T-cell (primary cell): Measurements from ENCODE around the gene JSRP1. TPM values are rescaled to one million over a fixed set of nuclear protein-coding genes. Genes with fewer than 3 reads are reported as not detected.

Experiments
- ATAC-seq, 4 experiments: fragments of 200-7000 bp in 3 of 4; fragments of 150-1000 bp in 1 of 4; cut with Tn5 transposase; replicated peaks in 1 of 4; 1 replicate in 3 of 4; 2 replicates in 1 of 4; pipeline ENCODE4 v1.10.0; 2021; ENCODE audit warnings: moderate library complexity in 3 of 4, mild to moderate bottlenecking in 2 of 4, moderate number of reproducible peaks in 1 of 4
- CTCF ChIA-PET, 2 donors: fragments of 300-600 bp; sonication (Branson Sonifier 250); formaldehyde crosslinking; loops; one replicate each; lab custom pipeline; 2022; ENCODE audit warnings: antibody characterized with exemption in 2 of 2; lab: Charles Lee
- POLR2A ChIA-PET, 2 donors: fragments of 300-600 bp; sonication (Branson Sonifier 250); formaldehyde crosslinking; loops; one replicate each; lab custom pipeline; 2022; ENCODE audit warnings: antibody characterized with exemption in 2 of 2; lab: Charles Lee
- DNase-seq, 35 experiments: peaks; one replicate each; pipeline versions ENCODE4 v3.0.0 to v3.0.0-alpha.2; 2013 to 2023
- H3K27ac ChIP-seq: one replicate; pipeline ENCODE4 v1.5.1; 2013; ENCODE audit warnings: low read length
- H3K27me3 ChIP-seq, 2 experiments: replicated peaks in 1 of 2; 1 replicate in 1 of 2; 2 replicates in 1 of 2; pipeline versions ENCODE4 v1.6.1 to v1.7.0; 2013; ENCODE audit warnings: low read length in 1 of 2, mixed read lengths in 1 of 2; ENCODE audit not compliant: control insufficient read depth in 2 of 2, insufficient read depth in 2 of 2; ENCODE audit errors: extremely low read depth in 1 of 2
- H3K36me3 ChIP-seq, 2 donors: 1 replicate in 1 of 2; 2 replicates in 1 of 2; pipeline versions ENCODE4 v1.6.1 to v1.7.0; 2013; ENCODE audit warnings: low read length in 1 of 2; ENCODE audit not compliant: control insufficient read depth in 2 of 2, insufficient read depth in 1 of 2; ENCODE audit errors: extremely low read depth in 1 of 2
- H3K4me1 ChIP-seq, 2 experiments: 1 replicate in 1 of 2; 2 replicates in 1 of 2; pipeline versions ENCODE4 v1.6.1 to v1.7.0; 2013; ENCODE audit warnings: low read length in 2 of 2, mixed read lengths in 1 of 2; ENCODE audit not compliant: insufficient read depth in 2 of 2, control insufficient read depth in 1 of 2; ENCODE audit errors: extremely low read depth in 1 of 2
- H3K4me3 ChIP-seq, 2 donors: 1 replicate in 1 of 2; 2 replicates in 1 of 2; pipeline versions ENCODE4 v1.5.1 to v1.7.0; 2013; ENCODE audit warnings: mild to moderate bottlenecking in 2 of 2, low read length in 1 of 2, moderate library complexity in 1 of 2; ENCODE audit not compliant: control insufficient read depth in 1 of 2; ENCODE audit errors: extremely low read depth in 1 of 2
- H3K9me3 ChIP-seq: 2 replicates; pipeline ENCODE4 v1.7.0; 2013
- H3K27ac Mint-ChIP-seq, 2 donors: one replicate each; pipeline ENCODE4 v1.8.0; 2020 to 2021; ENCODE audit warnings: mild to moderate bottlenecking in 2 of 2, mixed read lengths in 2 of 2
- H3K27me3 Mint-ChIP-seq, 2 donors: one replicate each; pipeline ENCODE4 v1.8.0; 2021 to 2022; ENCODE audit warnings: mixed read lengths in 2 of 2
- H3K36me3 Mint-ChIP-seq: one replicate; pipeline ENCODE4 v1.8.0; 2021; ENCODE audit warnings: mixed read lengths
- H3K4me1 Mint-ChIP-seq, 3 donors: one replicate each; pipeline ENCODE4 v1.8.0; 2020 to 2022; ENCODE audit warnings: mixed read lengths in 3 of 3, mild to moderate bottlenecking in 1 of 3
- H3K4me3 Mint-ChIP-seq, 3 donors: one replicate each; pipeline ENCODE4 v1.8.0; 2020 to 2022; ENCODE audit warnings: mild to moderate bottlenecking in 3 of 3, mixed read lengths in 3 of 3, moderate library complexity in 3 of 3
- H3K9me3 Mint-ChIP-seq, 3 donors: one replicate each; pipeline ENCODE4 v1.8.0; 2020 to 2022; ENCODE audit warnings: mixed read lengths in 3 of 3
- WGBS: methylation state at CpG from one replicate; pipeline ENCODE4 v1.1.5; 2013; ENCODE audit warnings: missing lambda C conversion rate; ENCODE audit not compliant: insufficient coverage; 5-methylcytosine and 5-hydroxymethylcytosine counted together
- total RNA-seq, 35 experiments: library from RNA in 6 of 35; stranded (reverse) in 6 of 35; fragments of 120-200 nt in 1 of 35; gene quantifications; one replicate each; pipeline versions ENCODE4 v1.2.1 to v1.2.4 and lab custom pipeline; 2013 to 2026

JSRP1 gene
- total RNA-seq, 5 donors from 2014 or later (not counting 1 experiment from before 2014, with no cell fraction given) = 0.42 to 1.5 (median 1.0) TPM; not detected in 1

- DNase-seq (no peak), ATAC-seq (no peak)
- ChIA-PET CTCF (no interaction called here), POLR2A (no interaction called here)
- Histone ChIP-seq H3K9me3 (no peaks in the 10 kb centered on the region), H3K4me3 (no peak overlapping the region), H3K36me3 (peaks cover 17 to 46% of the 10 kb centered on the region in 2 donors), H3K4me1 (peaks cover 5 to 51% of the 10 kb centered on the region in 2 experiments), H3K27ac (no peak overlapping the region), H3K27me3 (peaks cover 0 to 46% of the 10 kb centered on the region in 2 experiments)
- H3K27me3 Mint-ChIP-seq = peaks cover 0 to 12% of the 10 kb centered on the region in 2 donors
- peaks cover 4 to 16% (median 4%) of the 10 kb centered on the region in 3 donors for H3K4me1 Mint-ChIP-seq
- H3K27ac Mint-ChIP-seq = no peak overlapping the region
- H3K4me3 Mint-ChIP-seq = no peak overlapping the region
- WGBS = 75% methylated on average over 2 of the region's 21 CpGs
- peaks cover 12% of the 10 kb centered on the region for H3K36me3 Mint-ChIP-seq
- H3K9me3 Mint-ChIP-seq = no peaks in the 10 kb centered on the region
Observed at GRCh38 chr19:2248136-2249009, 7.8 kb downstream of the JSRP1 start.

GRCh38 chr19:2247433-2248101 is 8.7 kb downstream of the JSRP1 start:
- Mint-ChIP-seq H3K4me1 (peaks cover 4 to 17% (median 9%) of the 10 kb centered on the region in 3 donors), H3K36me3 (peaks cover 15% of the 10 kb centered on the region), H3K9me3 (no peaks in the 10 kb centered on the region), H3K27ac (no peak overlapping the region), H3K4me3 (no peak overlapping the region), H3K27me3 (peaks cover 0 to 7% of the 10 kb centered on the region in 2 donors)
- H3K4me3 ChIP-seq = no peak overlapping the region
- DNase-seq = no peak
- no peak for ATAC-seq
- no peaks in the 10 kb centered on the region for H3K9me3 ChIP-seq
- H3K36me3 ChIP-seq = peaks cover 17 to 54% of the 10 kb centered on the region in 2 donors
- ChIA-PET CTCF (no interaction called here), POLR2A (no interaction called here)
- peaks cover 0 to 38% of the 10 kb centered on the region in 2 experiments for H3K27me3 ChIP-seq
- H3K27ac ChIP-seq = no peak overlapping the region
- H3K4me1 ChIP-seq = peaks cover 5 to 51% of the 10 kb centered on the region in 2 experiments
- 95% methylated on average over 15 of the region's 28 CpGs for WGBS

- H3K4me1 Mint-ChIP-seq = peaks cover 9 to 18% (median 12%) of the 10 kb centered on the region in 3 donors
- 94% methylated on average over 26 of the region's 26 CpGs for WGBS
- H3K27me3 Mint-ChIP-seq = peaks cover 0 to 4% of the 10 kb centered on the region in 2 donors
- H3K36me3 Mint-ChIP-seq = peaks cover 18% of the 10 kb centered on the region
- POLR2A ChIA-PET = no interaction called here
- ATAC-seq (no peak), DNase-seq (no peak)
- no peak overlapping the region for H3K4me3 Mint-ChIP-seq
- Histone ChIP-seq H3K27me3 (peaks cover 0 to 31% of the 10 kb centered on the region in 2 experiments), H3K27ac (no peak overlapping the region), H3K9me3 (no peaks in the 10 kb centered on the region), H3K36me3 (peaks cover 17 to 54% of the 10 kb centered on the region in 2 donors), H3K4me3 (no peak overlapping the region), H3K4me1 (peaks cover 4 to 51% of the 10 kb centered on the region in 2 experiments)
- CTCF ChIA-PET = no interaction called here
- no peaks in the 10 kb centered on the region for H3K9me3 Mint-ChIP-seq
- no peak overlapping the region for H3K27ac Mint-ChIP-seq
Observed at GRCh38 chr19:2246801-2247361, 9.3 kb downstream of the JSRP1 start.

- no peak overlapping the region for H3K27ac ChIP-seq
- ChIA-PET POLR2A (interaction anchor here in 1 of 2 donors (0.5 kb wide), 1 partner anchor 15 kb away, joined by 3 read pairs; no protein-coding TSS in a partner anchor), CTCF (no interaction called here)
- peaks cover 17 to 61% of the 10 kb centered on the region in 2 donors for H3K36me3 ChIP-seq
- H3K27ac Mint-ChIP-seq = no peak overlapping the region
- H3K36me3 Mint-ChIP-seq = peaks cover 18% of the 10 kb centered on the region
- no peak for DNase-seq
- peaks cover 0 to 4% of the 10 kb centered on the region in 2 donors for H3K27me3 Mint-ChIP-seq
- WGBS = 97% methylated on average over 18 of the region's 25 CpGs
- no peak for ATAC-seq
- H3K4me3 Mint-ChIP-seq = no peak overlapping the region
- H3K4me1 ChIP-seq = peaks cover 1 to 54% of the 10 kb centered on the region in 2 experiments
- H3K9me3 ChIP-seq = no peaks in the 10 kb centered on the region
- H3K27me3 ChIP-seq = peaks cover 0 to 27% of the 10 kb centered on the region in 2 experiments
- H3K9me3 Mint-ChIP-seq = no peaks in the 10 kb centered on the region
- H3K4me3 ChIP-seq = no peak overlapping the region
- H3K4me1 Mint-ChIP-seq = peaks cover 16 to 25% (median 17%) of the 10 kb centered on the region in 3 donors
Observed at GRCh38 chr19:2246014-2246620, 10.1 kb downstream of the JSRP1 start.

GRCh38 chr19:2245273-2245672 is 10.9 kb downstream of the JSRP1 start:
- H3K4me3 Mint-ChIP-seq = no peak overlapping the region
- peaks cover 0 to 23% of the 10 kb centered on the region in 2 experiments for H3K27me3 ChIP-seq
- H3K27ac Mint-ChIP-seq = no peak overlapping the region
- H3K27ac ChIP-seq = no peak overlapping the region
- POLR2A ChIA-PET = no interaction called here
- no peaks in the 10 kb centered on the region for H3K9me3 Mint-ChIP-seq
- peaks cover 0 to 4% of the 10 kb centered on the region in 2 donors for H3K27me3 Mint-ChIP-seq
- peaks cover 9 to 54% of the 10 kb centered on the region in 2 experiments for H3K4me1 ChIP-seq
- CTCF ChIA-PET = no interaction called here
- 96% methylated on average over 15 of the region's 15 CpGs for WGBS
- H3K9me3 ChIP-seq = no peaks in the 10 kb centered on the region
- H3K4me3 ChIP-seq = no peak overlapping the region
- no peak for ATAC-seq
- peaks cover 18% of the 10 kb centered on the region for H3K36me3 Mint-ChIP-seq
- peaks cover 17 to 64% of the 10 kb centered on the region in 2 donors for H3K36me3 ChIP-seq
- H3K4me1 Mint-ChIP-seq = peaks cover 25 to 32% (median 26%) of the 10 kb centered on the region in 3 donors
- DNase-seq = no peak

DNA sequence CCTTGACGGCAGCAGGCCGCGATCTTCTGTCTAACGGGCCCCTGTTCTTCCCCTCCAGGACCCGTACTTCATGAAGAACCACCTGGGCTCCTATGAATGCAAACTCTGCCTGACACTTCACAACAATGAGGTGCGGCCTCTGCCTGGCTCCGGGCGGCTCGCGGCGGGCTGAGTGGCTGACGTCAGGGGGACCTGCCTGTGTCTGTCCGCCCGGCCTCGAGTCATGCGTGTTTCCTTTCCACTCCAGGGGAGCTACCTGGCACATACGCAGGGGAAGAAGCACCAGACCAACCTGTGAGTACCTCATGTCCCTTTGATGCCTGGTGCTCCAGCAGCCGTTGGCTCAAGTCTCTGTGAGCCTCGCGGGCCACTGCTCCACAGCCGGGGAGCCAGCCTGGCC is 11.7 kb downstream of the JSRP1 start:
- H3K27ac Mint-ChIP-seq = no peak overlapping the region
- H3K27ac ChIP-seq = no peak overlapping the region
- H3K4me3 Mint-ChIP-seq = no peak overlapping the region
- peaks cover 17 to 64% of the 10 kb centered on the region in 2 donors for H3K36me3 ChIP-seq
- H3K27me3 ChIP-seq = peaks cover 0 to 15% of the 10 kb centered on the region in 2 experiments
- no peak for DNase-seq
- H3K9me3 Mint-ChIP-seq = no peaks in the 10 kb centered on the region
- ATAC-seq = no peak
- ChIA-PET POLR2A (no interaction called here), CTCF (no interaction called here)
- peaks cover 14 to 54% of the 10 kb centered on the region in 2 experiments for H3K4me1 ChIP-seq
- no peaks in the 10 kb centered on the region for H3K9me3 ChIP-seq
- 95% methylated on average over 21 of the region's 21 CpGs for WGBS
- H3K4me3 ChIP-seq = no peak overlapping the region
- H3K27me3 Mint-ChIP-seq = no peaks in the 10 kb centered on the region
- H3K4me1 Mint-ChIP-seq = peaks cover 31 to 36% (median 34%) of the 10 kb centered on the region in 3 donors
- H3K36me3 Mint-ChIP-seq = peaks cover 21% of the 10 kb centered on the region
